GM18517 (cell line): ENCODE data around the gene NXPE3.

Experiments
- ATAC-seq: cut with Tn5 transposase; IDR thresholded peaks from one replicate; pipeline ENCODE4 v1.9.1; 2021; ENCODE audit warnings: mild to moderate bottlenecking, moderate library complexity; ENCODE audit not compliant: unreplicated experiment

The NXPE3 gene

DNA sequence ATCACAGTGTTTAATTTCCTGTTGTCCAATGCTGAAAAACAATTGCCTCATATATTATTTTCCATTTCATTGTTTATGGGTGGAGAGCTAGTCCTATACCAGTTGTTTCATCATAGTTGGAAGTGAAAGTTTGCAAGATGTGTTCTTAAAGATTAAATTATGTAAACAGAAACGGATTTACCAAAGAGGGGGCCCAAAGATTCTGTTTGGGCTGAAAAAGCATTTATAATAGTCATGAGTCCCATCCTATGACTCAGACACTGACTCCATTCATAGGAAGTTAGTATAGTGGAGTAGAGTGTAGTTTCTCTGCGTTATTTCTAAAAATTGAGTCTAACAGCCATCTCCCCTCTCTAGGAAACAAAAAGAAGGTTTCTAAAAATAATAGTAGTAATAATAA lies 94.6 kb downstream of the NXPE3 start:
- no peak for ATAC-seq

DNA sequence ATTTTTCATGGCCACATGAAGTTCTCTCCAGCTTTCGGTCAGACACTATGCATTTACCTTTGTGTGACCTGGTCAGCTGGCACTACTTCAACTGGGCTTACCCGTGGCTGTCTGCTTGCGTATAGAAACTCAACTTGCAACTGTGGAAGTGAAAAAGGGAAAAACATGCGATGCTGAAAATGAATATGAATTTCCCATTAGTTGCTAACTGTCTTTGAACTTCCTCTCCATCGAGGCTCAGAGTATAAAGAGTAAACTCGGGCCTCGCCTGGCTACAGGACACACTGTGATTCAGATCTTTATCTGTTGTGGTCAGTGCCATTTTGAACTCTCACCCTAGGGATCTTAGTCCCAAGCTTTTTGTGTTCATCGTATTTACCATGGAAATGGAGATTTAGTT lies 97.1 kb downstream of the NXPE3 start:
- ATAC-seq = no peak
